Stomach (tissue), 9 donors: ENCODE measurements around the gene CLSTN2. TPM values are rescaled to one million over a fixed set of nuclear protein-coding genes. Genes with fewer than 3 reads are reported as not detected.
A peak's percentile ranks its signal among the peaks of the same experiment; 100 is the strongest.

Experiments used
- DNase-seq, 2 donors: peaks; one replicate each; pipeline versions ENCODE4 v3.0.0 to v3.0.0-alpha.2; 2013 to 2019
- H3K27ac ChIP-seq, 5 donors: fragments of 200-600 bp in 4 of 5; sonication (generic) in 4 of 5; one replicate each; pipeline ENCODE4 v1.5.1; 2013 to 2019; ENCODE audit warnings: mild to moderate bottlenecking in 1 of 5, moderate library complexity in 1 of 5
- H3K27me3 ChIP-seq, 3 donors: fragments of 200-600 bp; sonication (generic); one replicate each; pipeline ENCODE4 v1.5.1; 2017 to 2019; ENCODE audit warnings: mixed run types in 1 of 3
- H3K36me3 ChIP-seq, 4 donors: fragments of 200-600 bp; sonication (generic); 1 replicate in 3 of 4; 2 replicates in 1 of 4; pipeline ENCODE4 v1.5.1; 2016 to 2019
- H3K4me1 ChIP-seq, 4 donors: fragments of 200-600 bp; sonication (generic); one replicate each; pipeline ENCODE4 v1.5.1; 2016 to 2019
- H3K4me3 ChIP-seq, 4 donors: fragments of 200-600 bp; sonication (generic) in 3 of 4; one replicate each; pipeline ENCODE4 v1.5.1; 2016 to 2019; ENCODE audit warnings: mild to moderate bottlenecking in 1 of 4
- H3K9me3 ChIP-seq, 4 donors: fragments of 200-600 bp; sonication (generic); one replicate each; pipeline ENCODE4 v1.5.1; 2016 to 2019
- EP300 ChIP-seq: sonication (generic); formaldehyde crosslinking; IDR thresholded peaks from one replicate; pipeline ENCODE4 v1.6.1; 2017; ENCODE audit warnings: antibody characterized with exemption
- POLR2A ChIP-seq, 4 donors: fragments of 450-650 bp; IDR thresholded peaks; one replicate each; pipeline ENCODE4 v1.6.1; 2016; ENCODE audit warnings: antibody characterized with exemption in 4 of 4, control low read depth in 2 of 4, mild to moderate bottlenecking in 1 of 4, moderate library complexity in 1 of 4
- POLR2AphosphoS5 ChIP-seq, 3 donors: sonication (generic); formaldehyde crosslinking; IDR thresholded peaks; one replicate each; pipeline ENCODE4 v1.6.1; 2016; ENCODE audit warnings: antibody characterized with exemption in 3 of 3
- WGBS, 5 donors: extraction: QIAGEN DNeasy Blood & Tissue Kit in 3 of 5; methylation state at CpG; one replicate each; pipeline versions ENCODE4 v1.1.5 to v1.1.7; 2013 to 2018; 5-methylcytosine and 5-hydroxymethylcytosine counted together
- intact Hi-C: fragments of 100-400 bp; cut with DNase I; formaldehyde crosslinking; loops from one replicate; pipeline ENCODE4 v1.15.1; 2023; ENCODE audit warnings: low total_unique reads
- polyA plus RNA-seq, 3 donors: library from polyadenylated mRNA; stranded (reverse); fragments of 200-250 nt; gene quantifications; one replicate each; pipeline ENCODE4 v1.2.3, GENCODE V29; 2013
- total RNA-seq, 5 donors: library from RNA; depleted of rRNA; stranded (reverse); fragments of >200 nt; gene quantifications; one replicate each; pipeline versions ENCODE4 v1.1.0 to v1.2.3, GENCODE V29; 2014 to 2016
- TF ChIP-seq, protein P1 (sequence below), 7 experiments: fragments of 450-650 bp in 4 of 7; fragments of 200-600 bp in 3 of 7; sonication (generic) in 3 of 7; IDR thresholded peaks; one replicate each; pipeline ENCODE4 v1.5.1; 2016 to 2019; ENCODE audit warnings: antibody characterized with exemption in 7 of 7, control low read depth in 2 of 7, mild to moderate bottlenecking in 1 of 7
- donor health status: healthy with polysubstance abuse.
- donor health status: Bipolar disorder and iron deficiency.
- donor health status: healthy.

The CLSTN2 gene
- total and polyA plus RNA-seq, 8 donors: 0.10 to 5.4 (median 1.7) TPM

DNA sequence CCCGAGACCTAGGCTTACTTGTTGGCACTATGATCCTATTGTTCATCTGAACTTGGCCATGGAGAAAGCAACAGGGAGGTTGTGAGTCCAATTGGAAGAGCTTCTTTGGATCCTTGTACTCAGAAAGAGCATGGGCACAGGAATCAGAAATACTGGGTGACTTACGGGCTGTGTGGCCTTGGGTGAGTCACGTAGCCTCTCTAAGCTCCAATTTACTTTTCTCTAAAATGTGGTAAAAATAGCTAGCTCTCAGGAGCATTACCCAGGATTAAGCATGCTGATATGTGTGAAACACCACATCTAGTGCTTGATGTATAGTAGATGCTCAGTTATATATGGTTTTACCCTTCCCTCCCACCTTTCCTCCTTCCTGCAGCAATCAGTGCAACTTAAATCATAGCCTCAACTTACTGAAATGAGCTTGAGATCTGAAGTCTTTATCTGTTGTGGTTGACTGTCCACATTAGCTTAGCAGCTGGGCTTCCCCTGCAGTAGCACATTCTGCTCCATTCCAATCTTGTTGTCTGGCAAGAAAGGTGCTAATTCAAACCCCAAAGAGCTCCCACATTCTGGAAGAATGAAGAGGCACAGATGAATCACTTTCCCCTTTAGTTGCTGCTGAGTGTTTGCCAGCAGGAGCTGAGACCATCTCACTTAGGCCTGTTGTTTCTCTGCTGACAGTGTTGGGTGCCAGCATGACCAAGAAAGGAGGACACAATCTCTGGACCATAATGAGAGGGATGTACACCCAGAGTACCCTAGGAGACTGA, 443.8 kb downstream of the CLSTN2 start:
- TF ChIP-seq POLR2A (IDR thresholded peaks at IDR 0.05) (no peak), POLR2AphosphoS5 (IDR thresholded peaks at IDR 0.05) (no peak), EP300 (no peak)
- TF ChIP-seq, protein P1, sequence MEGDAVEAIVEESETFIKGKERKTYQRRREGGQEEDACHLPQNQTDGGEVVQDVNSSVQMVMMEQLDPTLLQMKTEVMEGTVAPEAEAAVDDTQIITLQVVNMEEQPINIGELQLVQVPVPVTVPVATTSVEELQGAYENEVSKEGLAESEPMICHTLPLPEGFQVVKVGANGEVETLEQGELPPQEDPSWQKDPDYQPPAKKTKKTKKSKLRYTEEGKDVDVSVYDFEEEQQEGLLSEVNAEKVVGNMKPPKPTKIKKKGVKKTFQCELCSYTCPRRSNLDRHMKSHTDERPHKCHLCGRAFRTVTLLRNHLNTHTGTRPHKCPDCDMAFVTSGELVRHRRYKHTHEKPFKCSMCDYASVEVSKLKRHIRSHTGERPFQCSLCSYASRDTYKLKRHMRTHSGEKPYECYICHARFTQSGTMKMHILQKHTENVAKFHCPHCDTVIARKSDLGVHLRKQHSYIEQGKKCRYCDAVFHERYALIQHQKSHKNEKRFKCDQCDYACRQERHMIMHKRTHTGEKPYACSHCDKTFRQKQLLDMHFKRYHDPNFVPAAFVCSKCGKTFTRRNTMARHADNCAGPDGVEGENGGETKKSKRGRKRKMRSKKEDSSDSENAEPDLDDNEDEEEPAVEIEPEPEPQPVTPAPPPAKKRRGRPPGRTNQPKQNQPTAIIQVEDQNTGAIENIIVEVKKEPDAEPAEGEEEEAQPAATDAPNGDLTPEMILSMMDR (IDR thresholded peaks at IDR 0.05): no peak
- Histone ChIP-seq H3K36me3 (no peaks in the 10 kb centered on the region), H3K27me3 (no peaks in the 10 kb centered on the region), H3K4me1 (peaks cover 0 to 5% (median 0%) of the 10 kb centered on the region in 4 donors), H3K4me3 (no peak overlapping the region), H3K27ac (no peak overlapping the region), H3K9me3 (peaks cover 0 to 3% (median 0%) of the 10 kb centered on the region in 4 donors)
- 25 to 35% (median 33%) methylated on average over 3 of the region's 3 CpGs for WGBS, 5 donors
- DNase-seq: no peak
- intact Hi-C loops: no loop called here

DNA sequence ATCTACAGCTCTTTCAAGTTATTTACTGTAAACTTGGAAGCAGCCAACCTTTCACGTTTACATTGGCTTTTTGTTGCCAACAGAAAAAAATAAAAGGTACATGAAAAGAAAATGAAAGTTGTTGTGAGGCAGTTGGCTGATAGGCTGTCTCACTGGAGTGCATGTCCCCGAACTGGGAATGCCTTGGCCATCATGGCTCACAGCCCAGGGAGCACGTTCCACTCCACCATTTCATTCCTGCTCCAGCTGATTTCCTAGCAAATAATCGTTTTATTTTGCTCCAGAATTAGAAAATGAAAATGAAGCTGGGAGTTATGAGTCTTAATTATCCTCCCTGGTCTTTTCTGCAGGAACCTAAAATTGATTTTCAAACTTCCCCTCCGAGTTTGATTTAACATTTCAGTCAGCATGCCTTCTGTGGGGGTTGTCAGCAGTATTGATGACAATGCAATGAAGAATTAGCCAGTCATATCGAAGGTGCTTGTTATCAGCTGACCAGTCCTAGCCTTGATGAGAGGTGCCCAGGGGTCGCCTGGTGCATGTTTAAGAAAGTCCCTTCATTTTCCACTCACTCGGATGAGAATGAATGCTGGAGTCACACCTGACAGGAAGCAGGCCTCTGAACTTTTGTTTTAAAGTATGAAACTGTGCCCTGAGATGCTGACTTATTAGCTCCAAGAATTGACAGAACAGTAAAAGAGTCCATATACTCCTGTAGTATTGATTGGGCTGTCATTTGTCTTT, 449.2 kb downstream of the CLSTN2 start:
- TF ChIP-seq, protein P1 (IDR thresholded peaks at IDR 0.05): no peak
- no peak for TF ChIP-seq POLR2AphosphoS5 (IDR thresholded peaks at IDR 0.05)
- TF ChIP-seq EP300: no peak
- no peak for TF ChIP-seq POLR2A (IDR thresholded peaks at IDR 0.05)
- 32 to 38% (median 34%) methylated on average over 8 of the region's 8 CpGs for WGBS, 5 donors
- H3K27me3 ChIP-seq: no peaks in the 10 kb centered on the region
- peak overlapping the region in 1 of 4 donors; percentile 7 for H3K4me3 ChIP-seq
- intact Hi-C loops: no loop called here
- no peaks in the 10 kb centered on the region for H3K36me3 ChIP-seq
- H3K27ac ChIP-seq: no peak overlapping the region
- DNase-seq: peak in 1 of 2 donors; percentile 52
- H3K9me3 ChIP-seq: no peaks in the 10 kb centered on the region
- H3K4me1 ChIP-seq: peaks cover 0 to 8% (median 3%) of the 10 kb centered on the region in 4 donors

DNA sequence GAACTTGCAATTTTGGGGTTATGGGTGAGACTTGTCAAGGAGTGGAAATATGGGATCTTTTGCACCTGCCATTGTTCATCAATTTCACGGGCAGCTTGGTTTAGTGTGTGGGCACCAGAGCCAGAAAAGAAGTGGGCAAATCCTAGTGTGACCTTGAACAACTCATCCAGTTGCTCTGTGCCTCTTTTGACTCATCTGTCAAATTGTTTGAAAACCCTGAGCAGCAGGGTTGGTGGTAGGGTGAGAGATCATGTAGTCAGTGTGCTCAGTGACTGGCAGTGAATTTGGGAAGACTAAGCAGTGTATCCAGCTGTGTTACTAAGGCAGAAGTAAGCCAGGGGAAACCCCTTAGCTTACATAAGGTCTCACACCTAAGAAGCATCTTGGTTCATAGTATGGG, 449.9 kb downstream of the CLSTN2 start:
- intact Hi-C loops: no loop called here
- TF ChIP-seq, protein P1 (IDR thresholded peaks at IDR 0.05): no peak
- TF ChIP-seq POLR2AphosphoS5 (IDR thresholded peaks at IDR 0.05): no peak
- no peak for TF ChIP-seq EP300
- TF ChIP-seq POLR2A (IDR thresholded peaks at IDR 0.05): no peak

DNA sequence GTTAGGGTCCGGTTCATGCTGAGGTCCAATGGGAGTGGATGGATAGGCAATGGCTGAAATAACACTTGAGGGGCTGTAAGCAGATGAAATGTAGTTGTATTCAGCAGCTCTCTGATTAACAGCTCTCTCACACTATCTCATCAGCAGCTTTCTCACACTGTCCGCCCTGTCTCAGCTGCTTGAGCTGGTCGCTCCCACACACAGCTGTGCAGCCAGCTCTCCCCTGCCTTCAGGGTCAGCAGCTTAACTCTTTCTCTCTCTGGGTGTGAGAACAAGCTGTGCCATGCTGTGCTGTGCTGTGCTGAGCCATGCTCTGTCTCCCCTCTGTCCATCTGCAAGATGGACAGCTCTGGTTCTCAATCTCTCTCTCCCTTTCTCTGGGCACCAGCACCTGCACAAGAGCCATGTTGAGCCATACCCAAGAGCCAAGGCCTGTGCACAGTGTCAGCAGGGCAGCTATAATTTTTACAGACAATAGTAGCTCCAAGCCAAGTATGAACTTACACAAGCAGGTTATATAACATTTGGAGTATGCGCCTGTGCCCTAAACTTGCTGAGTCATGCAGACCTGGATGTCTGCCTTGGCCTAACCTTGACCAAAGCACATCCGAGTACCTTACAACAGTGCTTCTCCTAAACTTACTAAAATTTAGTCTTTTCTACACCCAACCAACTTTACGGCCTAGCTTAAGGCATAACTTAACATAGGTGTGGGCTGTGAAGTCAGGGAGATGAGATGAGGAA, 451.5 kb downstream of the CLSTN2 start:
- Histone ChIP-seq H3K36me3 (no peaks in the 10 kb centered on the region), H3K27me3 (no peaks in the 10 kb centered on the region), H3K4me3 (no peak overlapping the region), H3K27ac (no peak overlapping the region), H3K9me3 (no peaks in the 10 kb centered on the region), H3K4me1 (peaks cover 0 to 8% (median 3%) of the 10 kb centered on the region in 4 donors)
- DNase-seq: peak in 1 of 2 donors; percentile 14
- TF ChIP-seq, protein P1 (IDR thresholded peaks at IDR 0.05): no peak
- TF ChIP-seq POLR2AphosphoS5 (IDR thresholded peaks at IDR 0.05) (no peak), POLR2A (IDR thresholded peaks at IDR 0.05) (no peak), EP300 (no peak)
- intact Hi-C loops: no loop called here
- 61 to 80% (median 67%) methylated on average over 6 of the region's 6 CpGs for WGBS, 5 donors

More for the DNA sequence above, 449.9 kb downstream of the CLSTN2 start:
- H3K36me3 ChIP-seq: no peaks in the 10 kb centered on the region
- H3K27ac ChIP-seq: no peak overlapping the region
- H3K4me1 ChIP-seq: peaks cover 0 to 8% (median 3%) of the 10 kb centered on the region in 4 donors
- H3K27me3 ChIP-seq: no peaks in the 10 kb centered on the region
- H3K9me3 ChIP-seq: no peaks in the 10 kb centered on the region
- H3K4me3 ChIP-seq: no peak overlapping the region
- WGBS, 5 donors: 75 to 90% (median 88%) methylated on average over 1 of the region's 1 CpG
- no peak for DNase-seq
